Nephron progenitor cell (in vitro differentiated cells): Measurements from ENCODE around the gene IQCK.

ENCODE experiments used
- DNase-seq: peaks from one replicate; pipeline ENCODE4 v3.0.0; 2021
- H3K27ac Mint-ChIP-seq: 2 replicates; pipeline ENCODE4 v1.8.0; 2021; ENCODE audit warnings: mild to moderate bottlenecking, moderate library complexity, mixed read lengths
- H3K27me3 Mint-ChIP-seq: 2 replicates; pipeline ENCODE4 v1.8.0; 2021; ENCODE audit warnings: mild to moderate bottlenecking, low read depth, mixed read lengths; ENCODE audit not compliant: poor library complexity
- H3K36me3 Mint-ChIP-seq: 2 replicates; pipeline ENCODE4 v1.8.0; 2021; ENCODE audit warnings: low read depth, mixed read lengths
- H3K4me1 Mint-ChIP-seq: 2 replicates; pipeline ENCODE4 v1.8.0; 2021; ENCODE audit warnings: mixed read lengths
- H3K4me3 Mint-ChIP-seq: 2 replicates; pipeline ENCODE4 v1.8.0; 2021; ENCODE audit warnings: mild to moderate bottlenecking, moderate library complexity, mixed read lengths
- H3K9me3 Mint-ChIP-seq: 2 replicates; pipeline ENCODE4 v1.8.0; 2021; ENCODE audit warnings: mild to moderate bottlenecking, moderate library complexity, mixed read lengths
- CTCF ChIP-seq: fragments of 200-600 bp; sonication (generic); IDR thresholded peaks from 2 replicates; pipeline ENCODE4 v1.5.0; 2021; ENCODE audit warnings: antibody characterized with exemption

IQCK gene

GRCh38 chr16:19701091-19701490, 17.0 kb upstream of the IQCK start:
- no peak for DNase-seq
- no peaks in the 10 kb centered on the region for H3K4me1 Mint-ChIP-seq
- H3K9me3 Mint-ChIP-seq = no peaks in the 10 kb centered on the region
- peaks cover 94% of the 10 kb centered on the region for H3K36me3 Mint-ChIP-seq
- no peak for TF ChIP-seq CTCF
- H3K27me3 Mint-ChIP-seq = no peaks in the 10 kb centered on the region
- no peak overlapping the region for H3K4me3 Mint-ChIP-seq
- peak overlapping the region; percentile 83 for H3K27ac Mint-ChIP-seq

- no peak for DNase-seq
- Mint-ChIP-seq H3K27me3 (no peaks in the 10 kb centered on the region), H3K27ac (peak overlapping the region; percentile 28), H3K9me3 (no peaks in the 10 kb centered on the region), H3K4me1 (peaks cover 14% of the 10 kb centered on the region), H3K4me3 (no peak overlapping the region), H3K36me3 (peaks cover 87% of the 10 kb centered on the region)
- TF ChIP-seq CTCF = no peak
These were observed 14.7 kb upstream of the IQCK start for GRCh38 chr16:19703172-19703889.

GRCh38 chr16:19704321-19705145, 13.5 kb upstream of the IQCK start:
- H3K4me1 Mint-ChIP-seq = peaks cover 26% of the 10 kb centered on the region
- H3K27me3 Mint-ChIP-seq = no peaks in the 10 kb centered on the region
- H3K9me3 Mint-ChIP-seq = no peaks in the 10 kb centered on the region
- H3K27ac Mint-ChIP-seq = no peak overlapping the region
- TF ChIP-seq CTCF = no peak
- no peak overlapping the region for H3K4me3 Mint-ChIP-seq
- H3K36me3 Mint-ChIP-seq = peaks cover 80% of the 10 kb centered on the region
- no peak for DNase-seq

GRCh38 chr16:19705146-19705501, 12.9 kb upstream of the IQCK start:
- H3K36me3 Mint-ChIP-seq = peaks cover 80% of the 10 kb centered on the region
- DNase-seq = no peak
- peaks cover 32% of the 10 kb centered on the region for H3K4me1 Mint-ChIP-seq
- no peak overlapping the region for H3K27ac Mint-ChIP-seq
- no peaks in the 10 kb centered on the region for H3K27me3 Mint-ChIP-seq
- no peaks in the 10 kb centered on the region for H3K9me3 Mint-ChIP-seq
- no peak overlapping the region for H3K4me3 Mint-ChIP-seq
- TF ChIP-seq CTCF = no peak

GRCh38 chr16:19705843-19706242, 12.2 kb upstream of the IQCK start:
- H3K4me3 Mint-ChIP-seq = no peak overlapping the region
- no peaks in the 10 kb centered on the region for H3K9me3 Mint-ChIP-seq
- peaks cover 37% of the 10 kb centered on the region for H3K4me1 Mint-ChIP-seq
- no peak for DNase-seq
- no peaks in the 10 kb centered on the region for H3K27me3 Mint-ChIP-seq
- TF ChIP-seq CTCF = no peak
- no peak overlapping the region for H3K27ac Mint-ChIP-seq
- peaks cover 79% of the 10 kb centered on the region for H3K36me3 Mint-ChIP-seq
